ENCODE measurements around the gene ADGRB2.

ADGRB2 gene

DNA sequence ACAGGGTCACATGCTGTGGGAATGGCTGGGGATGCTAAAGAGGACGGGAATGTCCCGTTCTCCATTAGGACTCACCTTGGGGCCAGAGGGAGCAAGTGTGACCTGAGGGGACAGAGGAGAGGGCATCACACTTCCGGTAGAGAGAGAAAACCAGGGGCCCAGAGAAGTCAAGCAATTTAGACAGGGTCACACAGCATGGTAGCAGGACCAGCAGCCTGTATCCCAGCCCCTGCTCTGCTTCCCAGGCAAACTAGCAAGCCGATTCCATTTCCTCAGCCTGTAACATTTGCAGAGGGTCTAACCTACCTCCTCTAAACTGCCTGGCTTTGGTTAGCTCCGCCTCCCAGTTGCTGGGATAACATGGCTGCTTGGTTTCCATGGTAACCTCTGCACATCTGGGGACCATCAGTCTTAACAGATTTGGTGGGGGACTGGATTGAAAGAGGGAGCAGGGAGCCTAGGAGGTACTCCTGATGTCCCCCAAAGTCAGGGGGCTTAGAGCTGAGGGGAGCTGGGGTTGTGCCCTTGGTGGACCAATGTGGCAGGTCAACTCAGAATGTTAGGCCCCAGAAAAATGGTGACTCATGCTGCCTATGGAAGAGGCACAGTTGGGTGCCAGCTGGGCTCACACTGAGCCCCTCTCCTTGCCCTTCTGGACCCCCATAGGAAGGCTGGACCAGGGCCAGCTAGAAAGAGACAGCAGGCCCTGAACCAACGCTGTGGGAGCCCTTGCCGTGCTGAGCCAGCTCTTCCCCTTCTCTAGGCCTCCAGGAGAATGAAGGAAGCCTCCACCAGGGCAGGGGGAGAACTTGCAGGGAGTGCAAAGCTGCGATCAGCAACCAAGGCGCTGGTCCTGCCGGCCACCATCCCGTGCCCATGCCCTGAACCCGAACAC, 69.8 kb downstream of the ADGRB2 start:
- no peak overlapping the region for H2AFZ ChIP-seq (ENCODE audit: low read depth, low read length)
- H3K9me3 ChIP-seq (ENCODE audit: low read length): no peaks in the 10 kb centered on the region
- H3K27me3 ChIP-seq (ENCODE audit: insufficient read depth, low read length): peaks cover 21% of the 10 kb centered on the region
- H3K36me3 ChIP-seq (ENCODE audit: insufficient read depth, low read length): no peaks in the 10 kb centered on the region
- H3K4me1 ChIP-seq (ENCODE audit: insufficient read depth, low read length): no peaks in the 10 kb centered on the region
- no peak overlapping the region for H3K4me3 ChIP-seq (ENCODE audit: low read length)

DNA sequence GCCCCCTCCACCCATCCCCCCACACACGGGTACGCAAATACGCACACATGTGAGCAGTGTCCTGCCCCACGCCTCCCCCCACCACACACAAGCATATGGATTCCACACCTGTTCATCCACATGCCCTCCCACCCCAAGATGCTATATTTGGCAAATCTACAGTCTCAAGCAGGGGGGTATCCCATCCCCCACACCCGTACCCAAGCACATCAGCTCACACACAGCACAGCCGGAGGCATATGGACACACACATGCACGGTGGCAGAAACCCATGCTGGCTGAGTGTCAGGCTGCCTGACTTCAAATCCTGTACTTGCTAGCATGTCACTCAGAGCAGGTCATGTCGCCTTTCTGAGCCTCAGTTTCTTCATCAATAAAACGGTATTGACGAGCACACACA, 70.9 kb downstream of the ADGRB2 start:
- Histone ChIP-seq H3K4me1 (ENCODE audit: insufficient read depth, low read length) (no peaks in the 10 kb centered on the region), H2AFZ (ENCODE audit: low read depth, low read length) (no peak overlapping the region), H3K9me3 (ENCODE audit: low read length) (no peaks in the 10 kb centered on the region), H3K36me3 (ENCODE audit: insufficient read depth, low read length) (no peaks in the 10 kb centered on the region), H3K27me3 (ENCODE audit: insufficient read depth, low read length) (peaks cover 21% of the 10 kb centered on the region), H3K4me3 (ENCODE audit: low read length) (no peak overlapping the region)

DNA sequence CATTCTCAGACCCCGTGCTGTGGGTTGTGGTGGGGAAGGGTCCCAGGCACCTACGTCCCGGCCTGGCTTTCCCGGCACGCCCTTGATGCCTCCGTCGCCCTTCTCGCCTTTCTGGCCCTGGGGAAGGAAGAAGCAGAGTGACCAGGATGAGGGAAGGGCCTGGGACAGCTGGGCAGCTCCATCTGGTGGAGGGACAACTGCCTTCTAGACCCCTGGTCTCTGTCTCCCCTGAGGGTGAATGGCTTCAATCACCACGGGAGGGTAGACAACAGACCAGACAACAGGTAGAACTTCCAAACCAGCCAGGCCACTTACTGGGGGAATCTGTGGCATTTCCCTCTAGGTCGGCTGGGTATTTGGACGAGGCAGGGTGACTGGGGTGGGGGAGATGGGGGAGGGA, 72.2 kb downstream of the ADGRB2 start:
- no peak overlapping the region for H2AFZ ChIP-seq (ENCODE audit: low read depth, low read length)
- no peaks in the 10 kb centered on the region for H3K9me3 ChIP-seq (ENCODE audit: low read length)
- H3K36me3 ChIP-seq (ENCODE audit: insufficient read depth, low read length): no peaks in the 10 kb centered on the region

DNA sequence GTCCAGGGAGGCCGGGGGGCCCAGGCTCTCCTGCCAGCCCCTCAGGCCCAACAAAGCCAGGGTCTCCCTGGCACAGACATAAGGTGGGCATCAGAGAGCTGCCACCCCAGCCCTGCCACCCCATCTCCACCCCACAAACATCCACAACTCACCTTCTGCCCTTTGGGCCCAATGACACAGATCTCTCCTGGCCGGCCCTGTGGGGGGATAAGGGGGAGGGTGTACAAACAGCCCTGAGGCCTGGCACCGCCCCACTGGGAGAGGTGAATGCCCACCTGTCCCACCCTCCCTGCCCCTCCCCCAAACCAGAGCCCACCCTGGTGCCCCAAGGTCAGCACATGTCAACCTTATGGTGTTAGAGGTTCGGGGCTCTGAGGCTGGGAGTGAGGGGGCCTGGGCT, 72.7 kb downstream of the ADGRB2 start:
- Histone ChIP-seq H2AFZ (ENCODE audit: low read depth, low read length) (no peak overlapping the region), H3K36me3 (ENCODE audit: insufficient read depth, low read length) (no peaks in the 10 kb centered on the region), H3K9me3 (ENCODE audit: low read length) (no peaks in the 10 kb centered on the region), H3K4me3 (ENCODE audit: low read length) (no peak overlapping the region), H3K27me3 (ENCODE audit: insufficient read depth, low read length) (peaks cover 21% of the 10 kb centered on the region), H3K4me1 (ENCODE audit: insufficient read depth, low read length) (no peaks in the 10 kb centered on the region)

More for the DNA sequence above, 72.2 kb downstream of the ADGRB2 start:
- no peaks in the 10 kb centered on the region for H3K4me1 ChIP-seq (ENCODE audit: insufficient read depth, low read length)
- H3K4me3 ChIP-seq (ENCODE audit: low read length): no peak overlapping the region
- peaks cover 21% of the 10 kb centered on the region for H3K27me3 ChIP-seq (ENCODE audit: insufficient read depth, low read length)

DNA sequence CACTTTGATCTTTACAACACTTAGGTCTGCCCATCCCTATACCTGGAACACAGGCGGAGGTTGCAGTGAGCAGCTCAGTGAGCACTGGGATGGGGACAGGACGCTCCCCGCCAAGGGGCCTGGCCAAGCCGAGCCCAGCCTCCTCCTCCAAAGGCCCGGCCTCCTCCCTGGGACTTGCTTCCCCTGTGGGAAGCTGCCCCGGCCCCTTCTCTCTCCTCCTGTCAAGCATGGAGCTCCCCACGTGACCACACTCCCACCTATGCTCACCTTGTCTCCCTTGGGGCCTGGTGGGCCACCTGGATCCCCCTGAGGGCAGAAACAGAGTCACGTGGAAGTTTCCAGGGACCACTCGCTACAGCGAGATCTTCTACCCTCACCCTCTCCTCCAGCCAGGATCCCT, 73.2 kb downstream of the ADGRB2 start:
- Histone ChIP-seq H3K9me3 (ENCODE audit: low read length) (no peaks in the 10 kb centered on the region), H3K4me3 (ENCODE audit: low read length) (no peak overlapping the region), H3K4me1 (ENCODE audit: insufficient read depth, low read length) (no peaks in the 10 kb centered on the region), H2AFZ (ENCODE audit: low read depth, low read length) (no peak overlapping the region), H3K36me3 (ENCODE audit: insufficient read depth, low read length) (no peaks in the 10 kb centered on the region), H3K27me3 (ENCODE audit: insufficient read depth, low read length) (peaks cover 26% of the 10 kb centered on the region)

DNA sequence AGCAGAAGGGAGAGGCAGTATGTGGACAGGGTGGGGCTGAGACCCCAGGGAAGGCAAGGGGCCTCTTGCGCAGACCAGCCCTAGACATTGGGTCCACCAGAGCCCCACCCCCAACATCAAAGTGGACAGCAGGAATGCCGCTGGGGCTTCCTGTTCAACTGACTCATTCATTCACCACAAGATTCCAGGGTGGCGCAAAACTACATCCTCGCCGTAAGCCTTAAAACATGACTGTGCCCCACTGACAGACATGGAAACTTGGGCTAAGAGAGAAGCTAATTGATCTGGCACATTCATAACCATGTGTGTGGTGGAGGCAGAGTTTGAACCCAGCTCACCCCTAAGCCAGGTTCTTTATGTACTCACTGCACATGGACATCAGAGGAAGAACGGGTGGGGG, 74.3 kb downstream of the ADGRB2 start:
- H2AFZ ChIP-seq (ENCODE audit: low read depth, low read length): no peak overlapping the region
- H3K27me3 ChIP-seq (ENCODE audit: insufficient read depth, low read length): peaks cover 35% of the 10 kb centered on the region
- H3K4me1 ChIP-seq (ENCODE audit: insufficient read depth, low read length): no peaks in the 10 kb centered on the region
- H3K9me3 ChIP-seq (ENCODE audit: low read length): no peaks in the 10 kb centered on the region
- no peaks in the 10 kb centered on the region for H3K36me3 ChIP-seq (ENCODE audit: insufficient read depth, low read length)
- H3K4me3 ChIP-seq (ENCODE audit: low read length): no peak overlapping the region

DNA sequence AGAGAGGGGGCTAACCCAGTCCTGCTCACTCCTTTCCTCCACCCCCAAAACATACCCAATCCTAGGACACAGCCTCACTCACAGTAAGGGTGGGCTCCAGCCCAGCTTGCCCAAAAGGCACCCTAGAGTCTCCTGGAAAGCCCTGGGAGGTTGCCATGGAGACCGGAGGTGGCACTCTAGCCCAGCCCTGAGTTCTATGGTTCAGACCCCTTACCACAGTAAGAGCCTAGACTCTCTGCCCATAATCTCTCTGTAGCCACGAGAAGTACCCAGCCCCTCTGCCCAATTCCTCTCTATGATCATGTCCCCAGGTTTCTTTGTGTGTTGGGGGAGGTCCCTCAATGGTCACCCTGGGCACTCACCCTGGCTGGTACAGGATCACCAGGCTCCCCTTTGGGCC, 74.8 kb downstream of the ADGRB2 start:
- Histone ChIP-seq H3K27me3 (ENCODE audit: insufficient read depth, low read length) (peaks cover 39% of the 10 kb centered on the region), H3K9me3 (ENCODE audit: low read length) (no peaks in the 10 kb centered on the region), H3K4me1 (ENCODE audit: insufficient read depth, low read length) (no peaks in the 10 kb centered on the region), H3K4me3 (ENCODE audit: low read length) (no peak overlapping the region), H2AFZ (ENCODE audit: low read depth, low read length) (no peak overlapping the region), H3K36me3 (ENCODE audit: insufficient read depth, low read length) (no peaks in the 10 kb centered on the region)

DNA sequence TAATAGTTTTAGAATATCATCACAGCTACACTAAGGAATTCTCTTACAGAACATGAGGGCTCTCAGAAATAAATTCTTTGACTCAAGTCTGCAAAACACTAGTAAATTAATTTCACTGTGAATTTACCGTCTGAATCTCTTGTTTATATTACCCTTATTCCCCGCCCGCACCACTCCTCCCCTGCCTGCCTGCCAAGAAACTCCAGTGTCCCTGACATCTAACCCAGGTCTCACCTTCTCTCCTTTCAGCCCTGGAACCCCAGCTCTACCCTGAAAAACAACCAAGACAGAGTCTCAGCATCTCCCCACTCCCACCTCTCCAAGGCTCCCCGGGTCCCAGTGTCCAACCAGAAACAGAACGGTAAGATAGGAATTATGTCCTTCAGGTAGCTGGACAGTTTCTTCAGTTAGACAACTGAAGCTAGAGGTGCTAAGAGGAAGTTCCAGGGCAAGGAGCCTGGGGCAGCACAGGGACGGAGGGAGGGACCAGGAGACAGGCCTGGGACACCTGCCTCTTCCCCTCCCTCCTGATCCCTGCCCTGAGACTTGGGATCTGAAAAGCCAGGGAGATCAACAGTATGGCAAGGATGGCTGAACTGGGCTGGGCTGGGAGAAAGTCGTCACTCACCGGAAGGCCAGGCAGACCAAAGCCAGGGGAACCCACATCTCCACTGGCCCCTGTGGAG, 75.8 kb downstream of the ADGRB2 start:
- Histone ChIP-seq H2AFZ (ENCODE audit: low read depth, low read length) (no peak overlapping the region), H3K9me3 (ENCODE audit: low read length) (no peaks in the 10 kb centered on the region), H3K27me3 (ENCODE audit: insufficient read depth, low read length) (peaks cover 48% of the 10 kb centered on the region), H3K4me1 (ENCODE audit: insufficient read depth, low read length) (no peaks in the 10 kb centered on the region), H3K36me3 (ENCODE audit: insufficient read depth, low read length) (no peaks in the 10 kb centered on the region), H3K4me3 (ENCODE audit: low read length) (no peak overlapping the region)

DNA sequence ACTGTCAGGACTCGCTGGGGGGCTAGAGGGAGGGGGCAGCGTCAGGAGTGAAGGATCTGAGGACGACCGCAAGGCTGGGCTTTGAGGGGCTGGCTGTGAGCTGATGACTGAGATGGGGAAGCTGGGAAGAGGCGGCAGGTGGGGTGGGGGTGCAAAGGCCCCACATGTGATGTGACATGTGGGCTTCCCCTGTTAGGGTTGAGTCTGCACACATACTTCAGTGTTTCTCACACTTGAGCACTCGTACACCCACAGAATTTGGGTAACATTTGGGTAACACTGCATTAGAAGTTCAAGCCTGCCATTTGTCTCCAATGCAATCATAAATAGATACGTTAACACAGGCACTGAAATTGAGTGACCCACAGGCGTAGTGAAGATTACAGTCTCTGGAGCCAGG, 76.5 kb downstream of the ADGRB2 start:
- Histone ChIP-seq H3K4me1 (ENCODE audit: insufficient read depth, low read length) (no peaks in the 10 kb centered on the region), H3K36me3 (ENCODE audit: insufficient read depth, low read length) (no peaks in the 10 kb centered on the region), H2AFZ (ENCODE audit: low read depth, low read length) (no peak overlapping the region), H3K27me3 (ENCODE audit: insufficient read depth, low read length) (peaks cover 51% of the 10 kb centered on the region), H3K9me3 (ENCODE audit: low read length) (no peaks in the 10 kb centered on the region), H3K4me3 (ENCODE audit: low read length) (no peak overlapping the region)

DNA sequence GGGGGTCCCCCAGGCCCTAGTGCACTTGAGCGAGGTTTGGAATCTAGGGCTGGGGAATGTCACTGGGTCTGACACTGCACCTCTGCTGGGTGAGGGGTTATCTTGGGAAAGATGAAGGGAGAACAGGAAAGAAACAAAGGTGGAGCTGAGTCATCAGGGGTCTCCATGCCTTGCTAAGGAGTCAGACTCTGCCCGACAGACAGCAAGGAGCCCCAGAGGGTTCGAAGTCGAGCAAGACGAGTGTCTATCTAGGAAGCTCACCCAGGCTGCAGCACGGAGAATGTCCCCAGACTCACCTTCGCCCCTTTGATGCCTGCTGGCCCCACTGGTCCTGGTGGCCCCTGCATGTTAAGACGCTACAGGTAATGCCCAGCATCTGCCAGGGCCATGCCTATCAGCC, 78.3 kb downstream of the ADGRB2 start:
- Histone ChIP-seq H3K4me1 (ENCODE audit: insufficient read depth, low read length) (no peaks in the 10 kb centered on the region), H3K27me3 (ENCODE audit: insufficient read depth, low read length) (peaks cover 58% of the 10 kb centered on the region), H3K9me3 (ENCODE audit: low read length) (no peaks in the 10 kb centered on the region), H2AFZ (ENCODE audit: low read depth, low read length) (no peak overlapping the region), H3K36me3 (ENCODE audit: insufficient read depth, low read length) (no peaks in the 10 kb centered on the region), H3K4me3 (ENCODE audit: low read length) (no peak overlapping the region)

DNA sequence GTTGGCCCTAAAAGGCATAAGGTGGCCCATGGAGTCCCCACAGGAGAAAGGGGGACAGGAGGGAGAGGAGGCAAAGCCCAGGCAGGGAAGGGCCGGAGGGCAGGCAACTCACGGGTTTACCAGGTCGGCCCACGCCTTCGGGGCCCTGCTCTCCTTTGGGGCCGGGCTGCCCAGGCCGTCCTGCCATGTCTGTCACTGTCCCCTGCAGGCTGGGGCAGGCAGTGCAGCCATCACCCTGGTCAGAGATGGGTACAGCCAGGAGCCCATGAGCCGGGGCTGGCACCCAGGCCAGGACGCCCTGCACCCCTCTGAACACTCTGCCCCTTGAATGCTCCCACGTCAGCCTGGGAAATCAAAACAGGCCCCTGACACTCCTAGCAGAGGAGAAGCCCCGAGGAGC, 80.1 kb downstream of the ADGRB2 start:
- Histone ChIP-seq H3K4me3 (ENCODE audit: low read length) (no peak overlapping the region), H3K36me3 (ENCODE audit: insufficient read depth, low read length) (no peaks in the 10 kb centered on the region), H2AFZ (ENCODE audit: low read depth, low read length) (no peak overlapping the region), H3K9me3 (ENCODE audit: low read length) (no peaks in the 10 kb centered on the region), H3K27me3 (ENCODE audit: insufficient read depth, low read length) (peaks cover 58% of the 10 kb centered on the region), H3K4me1 (ENCODE audit: insufficient read depth, low read length) (no peaks in the 10 kb centered on the region)

DNA sequence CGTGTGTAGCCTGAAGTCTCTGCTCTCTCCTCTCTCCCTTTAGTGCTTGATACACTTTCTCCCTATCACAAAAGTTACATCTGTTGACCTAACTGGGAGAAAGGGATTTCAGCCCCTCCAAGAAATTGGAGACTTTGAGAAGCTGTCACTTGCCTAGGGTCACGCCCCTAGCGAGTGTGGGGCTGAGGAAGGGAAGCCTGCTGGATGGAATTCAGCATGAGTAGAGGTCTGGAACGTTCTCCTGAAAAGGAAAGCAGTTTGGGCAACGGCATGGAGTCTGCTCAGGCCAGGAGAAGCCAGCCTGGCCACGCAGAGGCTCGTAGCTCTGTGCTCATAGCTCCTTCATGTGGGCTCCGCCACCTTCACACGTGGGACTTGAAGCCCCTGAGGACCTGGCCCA, 82.7 kb downstream of the ADGRB2 start:
- Histone ChIP-seq H2AFZ (ENCODE audit: low read depth, low read length) (no peak overlapping the region), H3K9me3 (ENCODE audit: low read length) (no peaks in the 10 kb centered on the region), H3K36me3 (ENCODE audit: insufficient read depth, low read length) (no peaks in the 10 kb centered on the region), H3K4me1 (ENCODE audit: insufficient read depth, low read length) (no peaks in the 10 kb centered on the region), H3K4me3 (ENCODE audit: low read length) (no peak overlapping the region), H3K27me3 (ENCODE audit: insufficient read depth, low read length) (peaks cover 54% of the 10 kb centered on the region)

DNA sequence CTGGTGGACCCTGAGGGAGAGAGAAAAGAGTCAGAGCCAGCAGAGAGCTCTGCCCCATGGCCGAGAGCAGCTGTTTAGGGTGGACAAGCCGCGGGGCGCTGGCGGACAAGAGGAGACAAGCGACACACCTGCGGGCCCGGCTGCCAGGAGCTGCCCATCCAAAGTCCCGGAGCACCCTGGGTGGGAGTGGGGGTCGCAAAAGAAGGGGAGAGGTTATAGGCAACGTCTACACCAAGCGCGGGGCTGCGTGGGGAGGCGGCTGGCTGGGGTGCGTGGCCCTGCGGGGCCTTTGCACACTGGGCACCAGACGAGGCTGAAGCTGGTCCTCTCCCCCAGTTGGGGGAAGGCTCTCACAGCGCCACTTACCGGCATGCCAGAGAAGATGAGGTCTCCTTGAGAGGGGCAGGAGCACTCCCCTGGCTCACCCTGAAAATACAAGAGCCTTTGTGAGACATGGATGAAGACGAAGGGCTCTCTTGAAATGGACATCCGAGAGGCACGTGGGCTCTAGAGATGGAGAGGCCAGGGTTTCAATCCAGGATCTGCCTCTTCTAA, 84.4 kb downstream of the ADGRB2 start:
- H3K36me3 ChIP-seq (ENCODE audit: insufficient read depth, low read length): no peaks in the 10 kb centered on the region
- no peaks in the 10 kb centered on the region for H3K4me1 ChIP-seq (ENCODE audit: insufficient read depth, low read length)
- H3K27me3 ChIP-seq (ENCODE audit: insufficient read depth, low read length): peaks cover 46% of the 10 kb centered on the region
- no peak overlapping the region for H3K4me3 ChIP-seq (ENCODE audit: low read length)
- no peak overlapping the region for H2AFZ ChIP-seq (ENCODE audit: low read depth, low read length)
- H3K9me3 ChIP-seq (ENCODE audit: low read length): no peaks in the 10 kb centered on the region

Measured in neuron (in vitro differentiated cells).